Measurements from ENCODE around the gene NAV3. TPM values are rescaled to one million over a fixed set of nuclear protein-coding genes. Genes with fewer than 3 reads are reported as not detected.
A peak's percentile ranks its signal among the peaks of the same experiment; 100 is the strongest.

The NAV3 gene
- total RNA-seq, 1 experiment from 2014 or later = 2.5 TPM

DNA sequence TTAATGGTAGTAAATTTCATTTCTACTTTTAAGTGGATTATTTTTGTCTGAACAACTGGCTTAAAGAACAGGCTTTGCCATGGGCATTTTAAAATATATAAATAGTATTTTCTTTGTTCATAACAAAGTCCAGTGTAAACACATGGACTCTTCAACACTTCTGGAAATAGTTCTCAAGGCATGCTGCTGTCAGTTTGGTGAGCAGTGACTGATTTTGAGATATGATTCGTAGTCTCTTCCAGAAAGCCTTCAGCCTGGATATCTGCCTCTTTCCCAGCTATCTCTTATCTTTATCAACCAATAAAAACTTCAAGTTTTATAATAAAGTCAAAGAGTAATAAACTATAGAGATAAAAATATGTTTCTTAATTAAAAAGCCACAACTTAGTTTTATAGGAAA is 110.7 kb downstream of the NAV3 start:
- H3K9me3 ChIP-seq (ENCODE audit: control insufficient read depth, insufficient read depth, low read depth, low read length) = no peaks in the 10 kb centered on the region
- in situ Hi-C loops (cut with HindIII; ENCODE audit: low pct_unique_long_range_greater_than_20kb, low sequenced_read_pairs) (no loop called here), intact Hi-C loops (cut with micrococcal nuclease; ENCODE audit: unreplicated experiment) (no loop called here)
- ATAC-seq = no peak
- TF ChIP-seq, protein P1, sequence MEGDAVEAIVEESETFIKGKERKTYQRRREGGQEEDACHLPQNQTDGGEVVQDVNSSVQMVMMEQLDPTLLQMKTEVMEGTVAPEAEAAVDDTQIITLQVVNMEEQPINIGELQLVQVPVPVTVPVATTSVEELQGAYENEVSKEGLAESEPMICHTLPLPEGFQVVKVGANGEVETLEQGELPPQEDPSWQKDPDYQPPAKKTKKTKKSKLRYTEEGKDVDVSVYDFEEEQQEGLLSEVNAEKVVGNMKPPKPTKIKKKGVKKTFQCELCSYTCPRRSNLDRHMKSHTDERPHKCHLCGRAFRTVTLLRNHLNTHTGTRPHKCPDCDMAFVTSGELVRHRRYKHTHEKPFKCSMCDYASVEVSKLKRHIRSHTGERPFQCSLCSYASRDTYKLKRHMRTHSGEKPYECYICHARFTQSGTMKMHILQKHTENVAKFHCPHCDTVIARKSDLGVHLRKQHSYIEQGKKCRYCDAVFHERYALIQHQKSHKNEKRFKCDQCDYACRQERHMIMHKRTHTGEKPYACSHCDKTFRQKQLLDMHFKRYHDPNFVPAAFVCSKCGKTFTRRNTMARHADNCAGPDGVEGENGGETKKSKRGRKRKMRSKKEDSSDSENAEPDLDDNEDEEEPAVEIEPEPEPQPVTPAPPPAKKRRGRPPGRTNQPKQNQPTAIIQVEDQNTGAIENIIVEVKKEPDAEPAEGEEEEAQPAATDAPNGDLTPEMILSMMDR (IDR thresholded peaks at IDR 0.05) = no peak
- TF ChIP-seq POLR2AphosphoS5 (IDR thresholded peaks at IDR 0.05; ENCODE audit: low read depth, low read length) (no peak), TCF7L2 (IDR thresholded peaks at IDR 0.05; ENCODE audit: low read depth, low read length) (no peak), SIN3A (IDR thresholded peaks at IDR 0.05; ENCODE audit: borderline replicate concordance, insufficient read depth, low read depth, low read length) (no peak)
- TF ChIP-seq, protein P2, sequence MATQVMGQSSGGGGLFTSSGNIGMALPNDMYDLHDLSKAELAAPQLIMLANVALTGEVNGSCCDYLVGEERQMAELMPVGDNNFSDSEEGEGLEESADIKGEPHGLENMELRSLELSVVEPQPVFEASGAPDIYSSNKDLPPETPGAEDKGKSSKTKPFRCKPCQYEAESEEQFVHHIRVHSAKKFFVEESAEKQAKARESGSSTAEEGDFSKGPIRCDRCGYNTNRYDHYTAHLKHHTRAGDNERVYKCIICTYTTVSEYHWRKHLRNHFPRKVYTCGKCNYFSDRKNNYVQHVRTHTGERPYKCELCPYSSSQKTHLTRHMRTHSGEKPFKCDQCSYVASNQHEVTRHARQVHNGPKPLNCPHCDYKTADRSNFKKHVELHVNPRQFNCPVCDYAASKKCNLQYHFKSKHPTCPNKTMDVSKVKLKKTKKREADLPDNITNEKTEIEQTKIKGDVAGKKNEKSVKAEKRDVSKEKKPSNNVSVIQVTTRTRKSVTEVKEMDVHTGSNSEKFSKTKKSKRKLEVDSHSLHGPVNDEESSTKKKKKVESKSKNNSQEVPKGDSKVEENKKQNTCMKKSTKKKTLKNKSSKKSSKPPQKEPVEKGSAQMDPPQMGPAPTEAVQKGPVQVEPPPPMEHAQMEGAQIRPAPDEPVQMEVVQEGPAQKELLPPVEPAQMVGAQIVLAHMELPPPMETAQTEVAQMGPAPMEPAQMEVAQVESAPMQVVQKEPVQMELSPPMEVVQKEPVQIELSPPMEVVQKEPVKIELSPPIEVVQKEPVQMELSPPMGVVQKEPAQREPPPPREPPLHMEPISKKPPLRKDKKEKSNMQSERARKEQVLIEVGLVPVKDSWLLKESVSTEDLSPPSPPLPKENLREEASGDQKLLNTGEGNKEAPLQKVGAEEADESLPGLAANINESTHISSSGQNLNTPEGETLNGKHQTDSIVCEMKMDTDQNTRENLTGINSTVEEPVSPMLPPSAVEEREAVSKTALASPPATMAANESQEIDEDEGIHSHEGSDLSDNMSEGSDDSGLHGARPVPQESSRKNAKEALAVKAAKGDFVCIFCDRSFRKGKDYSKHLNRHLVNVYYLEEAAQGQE (IDR thresholded peaks at IDR 0.05; ENCODE audit: insufficient read depth in 1 of 2, low read depth in 2 of 2, low read length in 1 of 2) = no peak
- no peak for DNase-seq (ENCODE audit: low read depth, low spot score)
- ChIA-PET POLR2A (no interaction called here), CTCF (no interaction called here)
- no TSS peak for BruUV-seq (replicated peaks)
- H3K27ac ChIP-seq (ENCODE audit: low read length) = no peak overlapping the region
- peak overlapping the region; percentile 10 to 25; a peak in 1 of 4 replicates for H3K4me3 ChIP-seq (ENCODE audit: low read depth in 2 of 2, low read length in 2 of 2)
- peaks cover 5% of the 10 kb centered on the region; the same call in 1 of the 2 replicates for H3K4me1 ChIP-seq (ENCODE audit: control insufficient read depth, insufficient read depth, low read length)
- no peaks in the 10 kb centered on the region for H3K36me3 ChIP-seq (ENCODE audit: control insufficient read depth, insufficient read depth, low read length)
- H3K27me3 ChIP-seq (ENCODE audit: control insufficient read depth, insufficient read depth, low read length) = no peaks in the 10 kb centered on the region

DNA sequence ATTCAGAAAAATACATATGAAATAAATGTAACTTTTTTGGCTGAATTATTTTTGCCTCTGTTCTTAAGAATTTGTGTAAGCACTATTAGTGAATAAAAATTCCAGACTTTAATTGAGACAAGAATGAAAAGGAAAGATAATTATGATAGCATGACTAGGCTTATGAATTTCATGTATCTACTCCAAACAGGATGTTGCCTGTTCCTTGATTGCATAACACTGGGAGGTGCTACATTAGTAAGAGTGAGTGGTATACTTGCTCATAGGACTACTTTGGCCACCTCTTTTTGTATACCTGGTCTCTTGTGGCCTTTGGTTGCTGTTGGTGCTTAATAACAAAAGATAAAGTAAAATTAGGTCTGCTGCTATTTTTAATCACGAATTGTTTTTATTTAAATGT is 112.8 kb downstream of the NAV3 start:
- ChIA-PET CTCF (no interaction called here), POLR2A (no interaction called here)
- no peak overlapping the region for H3K27ac ChIP-seq (ENCODE audit: low read length)
- no peak overlapping the region for H3K4me3 ChIP-seq (ENCODE audit: low read depth in 2 of 2, low read length in 2 of 2)
- ATAC-seq (no peak), DNase-seq (ENCODE audit: low read depth, low spot score) (peak; percentile 59)
- intact Hi-C loops (cut with micrococcal nuclease; ENCODE audit: unreplicated experiment) (no loop called here), in situ Hi-C loops (cut with HindIII; ENCODE audit: low pct_unique_long_range_greater_than_20kb, low sequenced_read_pairs) (no loop called here)
- no peaks in the 10 kb centered on the region for H3K9me3 ChIP-seq (ENCODE audit: control insufficient read depth, insufficient read depth, low read depth, low read length)
- H3K4me1 ChIP-seq (ENCODE audit: control insufficient read depth, insufficient read depth, low read length) = peaks cover 5% of the 10 kb centered on the region; the same call in 1 of the 2 replicates
- BruUV-seq (replicated peaks) = no TSS peak
- no peaks in the 10 kb centered on the region for H3K27me3 ChIP-seq (ENCODE audit: control insufficient read depth, insufficient read depth, low read length)
- TF ChIP-seq SIN3A (IDR thresholded peaks at IDR 0.05; ENCODE audit: borderline replicate concordance, insufficient read depth, low read depth, low read length) = no peak
- no peak for TF ChIP-seq POLR2AphosphoS5 (IDR thresholded peaks at IDR 0.05; ENCODE audit: low read depth, low read length)
- no peak for TF ChIP-seq TCF7L2 (IDR thresholded peaks at IDR 0.05; ENCODE audit: low read depth, low read length)
- TF ChIP-seq, protein P1 (IDR thresholded peaks at IDR 0.05) = no peak
- TF ChIP-seq, protein P2 (IDR thresholded peaks at IDR 0.05; ENCODE audit: insufficient read depth in 1 of 2, low read depth in 2 of 2, low read length in 1 of 2) = no peak
- no peaks in the 10 kb centered on the region for H3K36me3 ChIP-seq (ENCODE audit: control insufficient read depth, insufficient read depth, low read length)
